HCT116 (cell line): ENCODE results near the gene CCND2.

ENCODE experiments used
- CBX3 ChIP-seq: IDR thresholded peaks from 2 replicates; pipeline ENCODE4 v1.6.1; 2012; ENCODE audit warnings: low read depth
- CEBPB ChIP-seq: IDR thresholded peaks from 2 replicates; pipeline ENCODE4 v1.6.1; 2012; ENCODE audit warnings: low read depth
- CTCF ChIP-seq, 3 experiments: fragments of 200-600 bp in 1 of 3; sonication (generic) in 1 of 3; IDR thresholded peaks in 2 of 3; conservative IDR thresholded peaks in 1 of 3; 2 replicates each; pipeline ENCODE4 v1.5.1; 2012 to 2017; ENCODE audit warnings: low read depth in 2 of 3, low read length in 2 of 3, antibody characterized with exemption in 1 of 3, borderline replicate concordance in 1 of 3, control low read depth in 1 of 3, mild to moderate bottlenecking in 1 of 3, mixed read lengths in 1 of 3, mixed run types in 1 of 3, moderate library complexity in 1 of 3; ENCODE audit not compliant: insufficient read depth in 1 of 3
- EZH2 ChIP-seq: fragments of 200-600 bp; sonication (generic); IDR thresholded peaks from 2 replicates; pipeline ENCODE4 v1.6.1; 2017; ENCODE audit warnings: antibody characterized with exemption, mixed run types
- EZH2phosphoT487 ChIP-seq: fragments of 200-600 bp; IDR thresholded peaks from 2 replicates; pipeline ENCODE4 v1.6.1; 2018; ENCODE audit warnings: antibody characterized with exemption, borderline replicate concordance
- JUND ChIP-seq: IDR thresholded peaks from 2 replicates; pipeline ENCODE4 v1.6.1; 2012
- POLR2A ChIP-seq: IDR thresholded peaks from 2 replicates; pipeline ENCODE4 v1.7.0; 2011; ENCODE audit warnings: borderline replicate concordance; ENCODE audit not compliant: insufficient read depth, insufficient read length; ENCODE audit errors: extremely low read depth
- POLR2AphosphoS5 ChIP-seq: IDR thresholded peaks from 2 replicates; pipeline ENCODE4 v1.6.1; 2011; ENCODE audit warnings: mild to moderate bottlenecking, low read depth, low read length, moderate library complexity
- REST ChIP-seq: IDR thresholded peaks from 2 replicates; pipeline ENCODE4 v1.6.1; 2012; ENCODE audit warnings: low read depth
- SIN3A ChIP-seq: IDR thresholded peaks from 2 replicates; pipeline ENCODE4 v1.6.1; 2012; ENCODE audit warnings: low read depth
- TCF7L2 ChIP-seq: IDR thresholded peaks from 2 replicates; pipeline ENCODE4 v1.7.0; 2011; ENCODE audit warnings: borderline replicate concordance, inconsistent platforms; ENCODE audit not compliant: insufficient read depth, insufficient read length; ENCODE audit errors: extremely low read depth
- YY1 ChIP-seq: IDR thresholded peaks from 2 replicates; pipeline ENCODE4 v1.6.1; 2011; ENCODE audit warnings: low read length, low read depth, moderate library complexity, mild to moderate bottlenecking; ENCODE audit not compliant: insufficient replicate concordance; ENCODE audit errors: extremely low read depth
- ZBTB33 ChIP-seq: IDR thresholded peaks from 2 replicates; pipeline ENCODE4 v1.6.1; 2011; ENCODE audit warnings: mild to moderate bottlenecking, low read length, moderate library complexity; ENCODE audit not compliant: insufficient replicate concordance; ENCODE audit errors: extremely low read depth

GRCh38 chr12:4267704-4268328, 5.7 kb upstream of the CCND2 start:
- no peak for TF ChIP-seq CTCF (IDR thresholded peaks at IDR 0.05 in 2 of 3, conservative IDR thresholded peaks at IDR 0.05 in 1 of 3; ENCODE audit: borderline replicate concordance in 1 of 3, insufficient read depth in 1 of 3, low read depth in 2 of 3, low read length in 2 of 3)
- TF ChIP-seq TCF7L2: no peak
- TF ChIP-seq CBX3: no peak
- no peak for TF ChIP-seq JUND
- no peak for TF ChIP-seq EZH2
- TF ChIP-seq POLR2AphosphoS5: no peak
- no peak for TF ChIP-seq ZBTB33
- no peak for TF ChIP-seq EZH2phosphoT487
- no peak for TF ChIP-seq POLR2A
- TF ChIP-seq CEBPB: no peak
- TF ChIP-seq SIN3A: no peak
- no peak for TF ChIP-seq YY1
- no peak for TF ChIP-seq REST
